ENCODE data around the gene PRMT6.

PRMT6 gene

GRCh38 chr1:107095647-107096046 lies 39.2 kb downstream of the PRMT6 start:
- no peak for DNase-seq

GRCh38 chr1:107096690-107097089 lies 40.2 kb downstream of the PRMT6 start:
- no peak for DNase-seq

DNA sequence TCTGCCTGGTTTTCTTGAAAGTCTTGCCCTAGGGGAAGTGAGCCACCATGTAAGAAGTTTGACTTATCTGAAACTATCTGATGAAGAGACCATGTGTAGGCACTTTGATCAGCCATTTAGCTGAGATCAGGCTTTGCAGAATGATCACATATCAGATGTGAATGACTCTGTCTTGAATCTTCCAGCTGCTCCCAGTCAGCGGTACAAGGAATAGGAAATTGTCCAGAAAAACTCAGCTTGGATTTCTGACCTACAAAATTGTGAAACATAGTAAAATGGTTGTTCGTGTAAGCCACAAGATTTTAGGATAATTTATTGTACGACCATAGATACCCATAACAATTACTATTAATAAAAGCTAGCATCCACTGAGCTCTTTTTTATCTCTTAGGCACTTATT lies 42.5 kb downstream of the PRMT6 start:
- DNase-seq = no peak

DNA sequence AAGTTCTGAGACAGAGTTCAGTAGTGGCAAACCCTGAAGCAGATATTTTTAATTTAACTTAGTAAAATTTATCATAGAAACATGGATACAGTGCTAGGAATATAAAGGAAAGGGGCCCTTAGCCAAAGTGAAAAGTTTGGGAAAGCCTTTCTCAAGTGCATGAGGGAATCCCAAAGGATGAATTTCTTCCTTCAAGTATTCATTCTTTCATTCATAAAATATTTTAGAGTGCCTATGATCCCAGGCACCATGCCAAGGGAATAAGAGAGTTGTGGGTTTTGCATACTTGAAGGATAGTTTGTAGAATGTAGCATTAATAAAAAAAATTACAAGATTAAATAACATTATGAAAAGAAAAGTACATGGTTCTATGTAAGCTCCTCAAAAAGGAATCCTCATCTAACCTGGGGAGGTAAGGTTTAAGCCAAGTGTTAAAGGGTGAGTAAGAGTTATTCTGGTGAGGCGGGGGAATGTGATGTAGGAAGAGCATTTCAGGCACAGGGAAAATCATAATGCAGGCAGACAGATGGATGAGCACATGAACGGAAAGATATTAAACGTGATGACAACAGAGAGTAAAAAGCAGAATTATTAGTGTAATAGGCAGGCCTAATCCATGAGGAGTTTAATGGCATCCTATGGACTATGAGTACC lies 44.0 kb downstream of the PRMT6 start:
- DNase-seq = no peak

- DNase-seq = no peak
Measured at GRCh38 chr1:107105914-107106313, 49.4 kb downstream of the PRMT6 start.

All from NCI-H82 (cell line).